Fibroblast of lung (primary cell): ENCODE measurements around the gene TRIM71.
"Not testable (repeated sequence)": the region's sequence is repeated elsewhere in the genome, so short reads cannot be mapped to it uniquely, and the experiment has no call there.

Experiments used
- CTCF ChIP-seq, 2 donors: IDR thresholded peaks in 1 of 2; conservative IDR thresholded peaks in 1 of 2; 1 replicate in 1 of 2; 2 replicates in 1 of 2; pipeline ENCODE4 v1.5.1; 2011 to 2012; ENCODE audit warnings: low read length in 2 of 2, control low read depth in 1 of 2, inconsistent platforms in 1 of 2, low read depth in 1 of 2, mild to moderate bottlenecking in 1 of 2
- EZH2 ChIP-seq: IDR thresholded peaks from 2 replicates; pipeline ENCODE4 v1.5.1; 2012; ENCODE audit warnings: low read length, control low read depth, mild to moderate bottlenecking; ENCODE audit errors: missing control alignments

- TF ChIP-seq CTCF (conservative IDR thresholded peaks at IDR 0.05 in 1 of 2, IDR thresholded peaks at IDR 0.05 in 1 of 2; ENCODE audit: low read depth in 1 of 2, low read length in 2 of 2); EZH2: not testable (repeated sequence)
Observed at GRCh38 chr3:32845546-32845945, 27.7 kb downstream of the TRIM71 start.
